Measurements from ENCODE around the gene CTF1. TPM values are rescaled to one million over a fixed set of nuclear protein-coding genes. Genes with fewer than 3 reads are reported as not detected.

Gene CTF1
- total RNA-seq, 4 donors from 2014 or later = 2.3 to 20.6 (median 13.8) TPM; not detected in 1

DNA sequence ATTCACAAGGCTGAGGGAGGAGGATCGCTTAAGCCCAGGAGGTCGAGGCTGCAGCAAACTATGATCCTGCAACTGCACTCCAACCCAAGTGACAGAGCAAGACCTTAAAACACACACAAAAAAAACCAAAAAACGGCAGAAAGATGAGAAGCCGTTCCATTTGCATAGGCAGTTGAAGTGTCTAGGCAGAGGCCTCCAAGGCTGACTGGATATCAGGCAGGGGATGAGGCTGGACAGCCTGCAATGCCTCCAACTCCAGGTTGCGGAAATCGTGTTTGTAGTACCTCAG lies 25.0 kb downstream of the CTF1 start:
- no peak for DNase-seq
- no peaks in the 10 kb centered on the region for H3K27me3 ChIP-seq
- H3K4me3 ChIP-seq = peak overlapping the region; percentile 36 to 44
- H3K4me1 ChIP-seq = peaks cover 0 to 8% of the 10 kb centered on the region in 2 donors
- no peak for TF ChIP-seq POLR2A (IDR thresholded peaks at IDR 0.05)
- TF ChIP-seq, protein P1, sequence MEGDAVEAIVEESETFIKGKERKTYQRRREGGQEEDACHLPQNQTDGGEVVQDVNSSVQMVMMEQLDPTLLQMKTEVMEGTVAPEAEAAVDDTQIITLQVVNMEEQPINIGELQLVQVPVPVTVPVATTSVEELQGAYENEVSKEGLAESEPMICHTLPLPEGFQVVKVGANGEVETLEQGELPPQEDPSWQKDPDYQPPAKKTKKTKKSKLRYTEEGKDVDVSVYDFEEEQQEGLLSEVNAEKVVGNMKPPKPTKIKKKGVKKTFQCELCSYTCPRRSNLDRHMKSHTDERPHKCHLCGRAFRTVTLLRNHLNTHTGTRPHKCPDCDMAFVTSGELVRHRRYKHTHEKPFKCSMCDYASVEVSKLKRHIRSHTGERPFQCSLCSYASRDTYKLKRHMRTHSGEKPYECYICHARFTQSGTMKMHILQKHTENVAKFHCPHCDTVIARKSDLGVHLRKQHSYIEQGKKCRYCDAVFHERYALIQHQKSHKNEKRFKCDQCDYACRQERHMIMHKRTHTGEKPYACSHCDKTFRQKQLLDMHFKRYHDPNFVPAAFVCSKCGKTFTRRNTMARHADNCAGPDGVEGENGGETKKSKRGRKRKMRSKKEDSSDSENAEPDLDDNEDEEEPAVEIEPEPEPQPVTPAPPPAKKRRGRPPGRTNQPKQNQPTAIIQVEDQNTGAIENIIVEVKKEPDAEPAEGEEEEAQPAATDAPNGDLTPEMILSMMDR (IDR thresholded peaks at IDR 0.05) = no peak
- no peaks in the 10 kb centered on the region for H3K9me3 ChIP-seq
- intact Hi-C loops (cut with DNase I; ENCODE audit: low total_unique reads) = no loop called here
- no peaks in the 10 kb centered on the region for H3K36me3 ChIP-seq
- H3K27ac ChIP-seq = peak overlapping the region; percentile 75 to 80

GRCh38 chr16:30921748-30922419 lies 25.5 kb downstream of the CTF1 start:
- Histone ChIP-seq H3K27ac (peak overlapping the region; percentile 75 to 80), H3K4me1 (peaks cover 0 to 8% of the 10 kb centered on the region in 2 donors), H3K4me3 (peak overlapping the region; percentile 36 to 44), H3K9me3 (no peaks in the 10 kb centered on the region), H3K27me3 (no peaks in the 10 kb centered on the region), H3K36me3 (no peaks in the 10 kb centered on the region)
- TF ChIP-seq, protein P1 (IDR thresholded peaks at IDR 0.05) = peak; percentile 82 to 95 (median 92)
- TF ChIP-seq POLR2A (IDR thresholded peaks at IDR 0.05) = peak in 1 of 2 donors; percentile 18
- peak; percentile 92 for DNase-seq
- intact Hi-C loops (cut with DNase I; ENCODE audit: low total_unique reads) = no loop called here

DNA sequence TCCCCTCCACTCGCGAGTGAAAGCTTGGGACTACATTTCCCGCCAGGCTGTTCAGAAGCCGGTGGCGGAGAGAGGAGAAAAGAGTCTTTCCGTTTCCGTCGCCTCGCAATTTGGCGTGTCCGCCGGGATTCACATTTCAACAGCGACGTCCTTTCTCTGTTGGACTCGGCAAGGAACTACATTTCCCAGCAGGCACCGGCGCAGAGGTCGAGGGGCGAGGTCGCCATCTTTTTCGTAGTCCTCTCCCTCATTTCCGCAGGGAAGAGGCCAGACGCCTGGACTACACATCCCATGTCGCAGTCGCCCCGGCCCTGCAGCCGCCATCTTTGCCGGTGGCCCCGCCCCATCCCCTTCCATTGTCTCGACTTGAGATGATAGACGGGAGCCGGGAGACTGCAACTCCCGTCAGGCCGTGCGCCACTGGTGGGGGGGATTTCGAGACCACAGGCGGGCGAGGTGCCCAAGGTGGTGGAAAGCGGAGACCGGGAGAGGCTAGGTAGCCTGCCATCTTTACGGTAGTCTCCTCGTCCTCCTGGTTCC lies 26.1 kb downstream of the CTF1 start:
- Histone ChIP-seq H3K9me3 (no peaks in the 10 kb centered on the region), H3K4me1 (peaks cover 0 to 8% of the 10 kb centered on the region in 2 donors), H3K27me3 (no peaks in the 10 kb centered on the region), H3K36me3 (no peaks in the 10 kb centered on the region), H3K27ac (peak overlapping the region; percentile 94 to 97), H3K4me3 (peak overlapping the region; percentile 66 to 90)
- intact Hi-C loops (cut with DNase I; ENCODE audit: low total_unique reads) = no loop called here
- DNase-seq = peak; percentile 100
- TF ChIP-seq POLR2A (IDR thresholded peaks at IDR 0.05) = peak in 1 of 2 donors; percentile 13
- TF ChIP-seq, protein P1 (IDR thresholded peaks at IDR 0.05) = peak in 1 of 4 experiments; percentile 12

GRCh38 chr16:30922960-30923535 lies 26.6 kb downstream of the CTF1 start:
- no peaks in the 10 kb centered on the region for H3K36me3 ChIP-seq
- H3K9me3 ChIP-seq = no peaks in the 10 kb centered on the region
- intact Hi-C loops (cut with DNase I; ENCODE audit: low total_unique reads) = no loop called here
- H3K27me3 ChIP-seq = no peaks in the 10 kb centered on the region
- peak overlapping the region; percentile 94 to 97 for H3K27ac ChIP-seq
- TF ChIP-seq, protein P1 (IDR thresholded peaks at IDR 0.05) = no peak
- peak; percentile 18 to 51 for TF ChIP-seq POLR2A (IDR thresholded peaks at IDR 0.05)
- H3K4me3 ChIP-seq = peak overlapping the region; percentile 66 to 90
- H3K4me1 ChIP-seq = peaks cover 0 to 8% of the 10 kb centered on the region in 2 donors
- peak; percentile 99 to 100 for DNase-seq

DNA sequence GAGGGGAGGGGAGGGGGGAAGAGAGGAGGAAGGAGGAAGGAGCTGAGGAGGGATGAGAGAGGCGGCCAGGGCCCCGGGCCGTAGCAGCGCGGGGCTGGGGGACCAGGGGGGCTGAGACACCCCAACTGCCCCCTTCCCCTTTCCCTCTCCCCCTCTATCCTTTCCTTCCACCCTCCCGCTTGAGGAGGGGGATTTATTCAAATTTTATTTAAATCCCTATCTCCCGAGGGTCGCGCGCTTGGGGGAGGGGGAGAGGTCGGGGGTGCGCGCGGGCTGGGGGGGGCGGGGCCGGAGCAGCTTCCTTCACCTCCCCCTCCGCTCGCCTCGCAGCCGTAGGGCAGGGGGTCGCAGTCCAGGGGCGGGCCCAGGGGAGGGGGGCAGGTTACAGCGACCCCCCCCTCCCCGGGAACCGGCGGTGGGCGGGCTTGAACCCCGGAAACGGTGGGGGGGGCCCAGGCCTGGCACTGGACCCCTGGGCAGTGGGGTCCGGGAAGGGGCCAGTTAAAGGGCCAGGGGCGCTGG lies 27.2 kb downstream of the CTF1 start, which contains the start of gene FBXL19:
Gene FBXL19 (plus strand): TSS at position 19 of the 522 bp plus-strand sequence. CDS start 2,183 bp downstream, outside the sequence.
- intact Hi-C loops (cut with DNase I; ENCODE audit: low total_unique reads) = no loop called here
- Histone ChIP-seq H3K36me3 (no peaks in the 10 kb centered on the region), H3K27me3 (no peaks in the 10 kb centered on the region), H3K4me1 (peaks cover 0 to 8% of the 10 kb centered on the region in 2 donors), H3K27ac (peak within 1 kb of the TSS; percentile 94 to 97), H3K4me3 (peak within 1 kb of the TSS; percentile 66 to 90), H3K9me3 (no peaks in the 10 kb centered on the region)
- no peak for TF ChIP-seq POLR2A (IDR thresholded peaks at IDR 0.05)
- TF ChIP-seq, protein P1 (IDR thresholded peaks at IDR 0.05) = no peak
- DNase-seq = peak in 1 of 2 donors; percentile 67
